ENCODE results near the gene C12orf57. TPM values are rescaled to one million over a fixed set of nuclear protein-coding genes. Genes with fewer than 3 reads are reported as not detected.

C12orf57 gene
- polyA plus RNA-seq, 3 donors = 131 to 205 (median 154) TPM

DNA sequence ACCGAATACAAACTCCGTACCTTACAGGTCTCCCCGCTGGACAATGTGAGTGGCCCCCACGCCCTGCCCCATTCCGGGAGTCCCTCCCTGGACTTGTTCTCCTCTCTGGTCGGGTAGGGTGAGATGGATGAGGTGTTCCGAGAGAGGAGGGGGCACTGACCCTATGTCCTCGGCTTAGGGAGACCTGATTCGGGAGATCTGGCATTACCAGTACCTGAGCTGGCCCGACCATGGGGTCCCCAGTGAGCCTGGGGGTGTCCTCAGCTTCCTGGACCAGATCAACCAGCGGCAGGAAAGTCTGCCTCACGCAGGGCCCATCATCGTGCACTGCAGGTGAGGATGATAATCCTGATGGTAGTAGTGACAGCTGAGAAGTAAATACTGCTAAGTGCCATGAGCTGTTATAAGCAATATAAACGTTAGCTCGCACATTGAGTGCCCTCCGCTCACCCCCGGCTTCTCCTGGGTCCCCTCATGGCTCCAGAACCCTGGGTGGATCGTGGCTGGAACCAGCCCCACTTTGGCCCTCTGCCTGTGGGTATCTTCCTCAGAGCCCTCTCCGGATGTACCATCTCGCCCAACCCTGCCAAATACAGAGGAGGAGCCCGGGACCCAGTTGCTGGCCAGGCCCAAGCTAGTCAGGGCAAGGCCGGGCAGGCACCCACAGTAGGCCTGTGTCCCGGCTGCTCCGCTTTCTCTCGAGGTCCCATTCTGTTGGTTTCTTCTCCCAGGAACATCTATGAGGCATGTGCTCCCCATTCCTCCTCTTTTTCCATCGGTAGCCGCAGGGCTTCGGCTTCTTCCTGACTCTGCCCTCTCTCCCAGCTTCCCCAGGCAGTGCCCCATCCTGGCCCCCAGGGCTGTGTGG is 14.2 kb downstream of the C12orf57 start:
- DNase-seq (ENCODE audit: extremely low read depth in 1 of 11, low read depth in 9 of 11, low spot score in 4 of 11) = no peak

DNA sequence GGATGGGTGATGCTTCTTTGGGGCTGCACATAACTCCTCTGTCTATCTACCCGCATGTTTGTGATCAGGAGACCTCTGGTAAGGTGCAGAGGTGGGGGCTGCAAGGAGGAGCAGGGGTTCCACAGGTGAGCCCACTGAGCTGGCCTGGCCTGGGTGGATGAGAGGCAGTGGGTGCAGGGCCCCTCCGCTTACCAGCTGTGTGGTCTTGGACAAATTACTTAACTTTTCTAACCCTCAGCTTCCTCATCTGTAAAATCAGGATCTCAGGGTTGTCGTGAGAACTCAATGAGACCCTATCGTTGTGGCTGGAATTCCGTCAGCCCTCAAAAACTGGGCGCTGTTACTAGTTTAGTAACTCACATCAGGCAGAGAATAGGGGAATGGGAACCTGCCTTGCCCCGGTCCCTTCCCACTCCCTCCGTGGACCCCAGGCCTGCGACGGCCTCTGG is 14.8 kb downstream of the C12orf57 start:
- no peak for DNase-seq (ENCODE audit: extremely low read depth in 1 of 11, low read depth in 9 of 11, low spot score in 4 of 11)

DNA sequence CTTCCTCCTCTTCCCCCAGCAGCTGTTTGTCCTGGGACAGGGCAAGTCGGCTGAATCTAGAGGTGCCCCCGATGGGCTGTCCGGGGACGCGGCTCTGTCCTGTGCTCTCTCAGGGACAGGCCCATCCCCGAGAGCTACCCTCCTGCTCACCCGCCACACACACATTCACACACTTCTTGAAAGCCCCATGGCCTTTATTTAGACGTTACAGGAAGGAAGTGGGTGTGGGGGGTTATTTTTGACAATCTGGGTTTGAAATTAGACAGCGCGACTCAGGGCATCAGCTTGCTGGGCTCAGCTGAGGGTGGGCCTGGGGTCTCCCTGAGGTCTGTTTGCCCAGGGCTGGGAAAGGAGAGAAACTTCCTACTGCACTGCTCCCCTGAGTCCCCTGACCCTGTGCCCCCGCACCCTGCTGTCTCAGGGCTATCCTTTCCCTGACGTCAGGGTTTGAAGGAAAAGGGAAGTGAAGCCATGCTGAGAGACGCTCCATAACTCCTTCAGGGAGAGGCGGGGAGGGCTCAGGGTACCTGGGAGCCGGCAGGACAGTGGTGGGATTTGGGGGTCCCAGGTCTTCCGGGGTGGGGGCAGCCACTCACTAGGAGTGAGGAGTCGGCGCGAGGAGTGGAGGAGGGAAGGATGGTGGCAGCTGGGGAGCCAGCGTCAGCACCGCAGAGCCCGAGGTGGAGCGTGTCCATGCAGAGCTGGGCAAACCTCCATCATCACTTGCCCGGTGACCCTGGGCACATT is 15.4 kb downstream of the C12orf57 start:
- DNase-seq (ENCODE audit: extremely low read depth in 1 of 11, low read depth in 9 of 11, low spot score in 4 of 11) = no peak

DNA sequence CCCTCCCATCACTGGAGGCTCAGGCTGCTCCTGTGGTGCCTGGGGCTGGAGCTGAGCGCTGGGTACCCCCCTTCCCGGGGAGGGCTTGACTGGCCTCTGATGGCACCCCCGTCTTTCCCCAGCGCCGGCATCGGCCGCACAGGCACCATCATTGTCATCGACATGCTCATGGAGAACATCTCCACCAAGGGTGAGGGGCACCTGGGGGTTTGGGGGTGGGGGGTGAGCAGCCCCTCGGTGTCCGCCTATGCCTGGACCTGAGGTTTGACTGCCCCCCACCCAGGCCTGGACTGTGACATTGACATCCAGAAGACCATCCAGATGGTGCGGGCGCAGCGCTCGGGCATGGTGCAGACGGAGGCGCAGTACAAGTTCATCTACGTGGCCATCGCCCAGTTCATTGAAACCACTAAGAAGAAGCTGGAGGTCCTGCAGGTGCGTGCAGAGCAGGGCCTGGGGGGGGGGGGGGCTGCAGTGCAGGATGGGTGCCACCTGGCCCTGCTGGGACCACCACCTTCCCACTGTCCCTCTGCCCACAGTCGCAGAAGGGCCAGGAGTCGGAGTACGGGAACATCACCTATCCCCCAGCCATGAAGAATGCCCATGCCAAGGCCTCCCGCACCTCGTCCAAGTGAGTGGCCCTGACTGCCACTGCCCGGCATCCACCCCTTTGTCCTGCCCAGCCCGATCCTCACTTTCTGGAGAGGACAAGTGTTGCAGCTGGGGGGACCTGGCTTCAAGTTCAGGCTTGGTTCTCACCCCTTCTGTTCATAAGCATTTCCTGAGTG is 16.2 kb downstream of the C12orf57 start:
- DNase-seq (ENCODE audit: extremely low read depth in 1 of 11, low read depth in 9 of 11, low spot score in 4 of 11) = no peak

DNA sequence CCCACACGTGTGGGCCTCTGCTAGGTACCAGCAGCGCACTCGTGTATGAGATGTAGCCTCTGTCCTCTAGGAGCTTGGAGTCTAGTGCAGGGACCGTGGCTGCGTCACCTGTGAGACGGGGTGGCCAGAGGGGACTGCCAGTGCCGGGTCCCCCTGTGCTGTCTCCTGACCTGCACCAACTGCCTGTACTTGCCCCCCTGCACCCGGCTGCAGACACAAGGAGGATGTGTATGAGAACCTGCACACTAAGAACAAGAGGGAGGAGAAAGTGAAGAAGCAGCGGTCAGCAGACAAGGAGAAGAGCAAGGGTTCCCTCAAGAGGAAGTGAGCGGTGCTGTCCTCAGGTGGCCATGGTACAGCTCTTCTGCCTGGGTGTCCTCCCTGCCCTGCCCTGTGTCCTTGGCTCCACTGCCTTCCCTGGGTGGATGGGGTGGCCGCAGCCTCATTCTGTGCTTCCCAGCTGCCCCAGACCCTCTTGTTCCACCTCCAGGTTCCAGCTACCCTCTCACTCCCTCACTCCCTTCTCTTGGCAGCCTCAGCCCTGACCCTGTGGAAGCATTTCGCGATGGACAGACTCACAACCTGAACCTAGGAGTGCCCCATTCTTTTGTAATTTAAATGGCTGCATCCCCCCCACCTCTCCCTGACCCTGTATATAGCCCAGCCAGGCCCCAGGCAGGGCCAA is 16.9 kb downstream of the C12orf57 start:
- DNase-seq (ENCODE audit: extremely low read depth in 1 of 11, low read depth in 9 of 11, low spot score in 4 of 11) = no peak

DNA sequence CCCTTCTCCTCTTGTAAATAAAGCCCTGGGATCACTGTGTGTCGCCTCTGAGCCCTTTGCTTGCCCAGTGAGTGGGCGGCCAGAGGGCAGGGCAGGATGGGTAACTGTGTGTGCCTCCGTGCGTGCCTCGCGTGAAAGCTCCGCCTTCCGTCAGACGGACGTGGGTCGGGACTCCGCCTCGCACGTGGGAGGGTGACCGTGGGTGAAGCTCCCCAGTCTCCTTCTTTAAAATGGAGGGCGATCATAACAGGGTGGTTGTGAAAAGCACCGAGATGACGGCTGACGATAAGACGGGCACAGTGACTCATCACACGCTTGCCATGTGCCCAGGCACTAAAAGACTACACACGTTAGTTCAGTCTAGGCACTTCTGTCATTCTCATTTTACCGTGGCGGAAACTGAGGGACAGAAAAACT is 17.5 kb downstream of the C12orf57 start:
- DNase-seq (ENCODE audit: extremely low read depth in 1 of 11, low read depth in 9 of 11, low spot score in 4 of 11) = no peak

DNA sequence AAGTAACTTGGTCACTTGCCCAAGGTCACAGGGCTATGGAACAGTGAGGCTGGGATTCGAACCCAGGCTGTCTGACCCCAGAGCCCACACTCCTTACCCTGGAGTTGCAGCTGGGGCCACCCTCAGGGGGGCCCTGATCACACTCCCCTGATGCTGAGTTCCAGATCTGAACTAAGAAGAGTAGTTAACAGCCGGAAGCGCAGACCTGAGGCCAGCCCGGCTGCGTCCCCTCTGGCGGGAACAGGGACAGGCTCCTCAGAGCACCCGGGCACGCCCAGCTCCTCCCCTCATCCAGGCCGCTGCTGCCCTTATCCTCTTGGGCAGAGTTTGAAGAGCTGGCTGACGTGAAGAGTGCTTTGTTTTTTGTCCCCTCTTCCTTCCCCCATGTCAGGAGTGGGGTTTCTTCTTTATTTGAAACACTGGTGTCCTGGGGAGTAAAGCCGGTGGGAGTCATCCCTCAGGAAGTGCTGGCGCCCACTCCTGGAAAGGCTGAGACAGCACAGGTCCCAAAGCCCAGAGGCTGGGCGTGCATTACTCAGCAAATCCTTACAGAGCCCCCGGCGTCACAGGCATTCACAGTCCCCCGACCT is 18.0 kb downstream of the C12orf57 start:
- DNase-seq (ENCODE audit: extremely low read depth in 1 of 11, low read depth in 9 of 11, low spot score in 4 of 11) = peak in 2 of 11 donors; percentile 56 to 65

DNA sequence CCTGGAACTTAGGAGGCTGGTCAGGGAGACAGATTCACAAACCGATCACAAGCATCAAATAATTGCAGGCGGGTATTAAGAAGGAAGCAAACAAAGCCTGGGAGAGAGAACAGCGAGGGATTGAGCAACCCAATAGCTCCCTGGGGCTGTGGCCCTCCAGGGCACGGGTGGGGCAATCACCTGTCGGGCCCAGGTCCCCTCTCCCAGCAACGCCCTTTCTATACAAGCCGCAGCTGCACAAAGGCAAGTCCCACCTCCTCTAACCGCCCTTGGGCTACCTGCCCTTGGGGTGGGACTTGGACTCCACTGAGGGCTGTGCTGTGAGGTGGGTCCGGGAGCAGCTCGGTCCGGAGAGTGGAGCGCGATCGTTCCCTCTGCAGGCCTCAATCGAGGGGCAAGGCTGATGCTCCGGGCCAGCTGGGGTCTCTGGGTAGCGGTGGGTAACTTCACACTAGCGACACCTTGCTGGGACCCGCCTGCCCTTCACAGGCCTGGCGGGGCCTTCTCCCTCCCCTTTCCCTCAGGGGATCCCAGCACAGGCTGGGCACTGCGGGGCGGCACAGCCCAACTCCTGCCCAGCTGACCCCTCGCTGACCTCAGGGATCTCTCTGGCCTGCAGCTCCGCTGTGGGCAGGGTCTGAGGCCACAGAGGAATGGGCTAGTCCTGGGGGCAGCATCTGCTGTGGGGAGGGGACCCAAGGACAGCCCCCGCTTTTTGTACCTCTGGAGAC is 18.6 kb downstream of the C12orf57 start:
- DNase-seq (ENCODE audit: extremely low read depth in 1 of 11, low read depth in 9 of 11, low spot score in 4 of 11) = no peak

DNA sequence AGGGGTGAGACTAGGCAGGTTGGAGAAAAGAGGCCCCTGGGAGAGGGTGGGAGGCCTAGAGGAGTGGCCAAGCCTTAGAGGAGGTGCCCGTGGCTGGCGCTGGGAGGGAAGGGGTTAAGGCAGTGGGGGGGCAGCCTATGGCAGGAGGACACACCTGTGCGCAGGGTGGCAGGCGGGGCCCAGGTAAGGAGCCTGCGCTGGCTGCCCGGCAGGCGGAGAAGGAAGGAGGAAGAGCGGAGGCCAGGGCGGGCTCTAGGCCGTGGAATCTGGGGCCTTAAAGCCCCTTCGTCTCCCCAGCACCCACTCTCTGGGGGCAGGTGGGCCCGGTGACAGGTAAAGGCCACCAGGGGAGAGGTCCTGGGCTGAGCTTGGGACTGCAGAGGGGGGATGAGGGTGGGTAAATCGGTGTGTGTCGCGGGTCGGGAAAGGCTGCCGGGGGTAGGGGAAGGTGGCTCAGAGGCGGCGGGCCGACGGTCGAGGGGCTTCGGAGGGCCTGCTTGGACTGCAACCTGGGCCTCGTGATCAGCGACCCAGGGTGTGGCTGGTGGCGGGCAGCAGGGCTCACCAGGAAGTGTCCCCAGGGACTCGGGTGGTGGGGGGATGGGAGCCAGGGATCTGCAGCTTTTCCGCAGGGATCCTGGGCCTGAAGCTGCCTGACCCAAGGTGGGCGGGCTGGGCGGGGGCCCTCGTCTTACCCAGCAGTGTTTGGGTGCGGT is 19.4 kb downstream of the C12orf57 start:
- peak in 3 of 11 donors; percentile 42 to 57 (median 55) for DNase-seq (ENCODE audit: extremely low read depth in 1 of 11, low read depth in 9 of 11, low spot score in 4 of 11)

DNA sequence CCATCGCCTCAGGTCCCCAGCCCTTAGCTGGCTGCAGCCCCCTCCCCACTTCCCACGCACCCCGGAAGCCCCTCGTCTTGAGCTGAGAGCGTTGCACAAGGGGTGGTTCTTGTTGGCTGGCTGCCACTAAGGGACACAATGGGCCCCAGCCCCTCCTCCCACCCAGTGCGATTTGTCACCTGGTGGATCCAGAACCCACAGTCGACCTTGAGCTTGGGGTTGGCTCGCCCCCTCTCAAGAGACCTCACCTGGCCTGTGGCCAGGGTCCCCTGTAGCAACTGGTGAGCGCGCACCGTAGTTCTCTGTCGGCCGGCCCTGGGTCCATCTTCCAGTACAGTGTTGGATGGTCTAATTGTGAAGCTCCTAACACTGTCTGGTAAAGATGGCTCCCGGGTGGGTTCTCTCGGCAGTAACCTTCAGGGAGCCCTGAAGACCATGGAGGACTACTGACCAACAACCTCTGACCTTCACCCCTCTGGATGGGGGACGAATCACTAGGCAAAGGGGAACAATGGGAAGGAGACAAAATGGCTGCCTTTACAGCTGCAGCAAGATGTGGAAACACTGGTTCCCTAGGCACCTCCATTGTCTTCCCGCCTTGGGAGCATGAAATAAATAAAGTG is 20.1 kb downstream of the C12orf57 start:
- DNase-seq (ENCODE audit: extremely low read depth in 1 of 11, low read depth in 9 of 11, low spot score in 4 of 11) = no peak

DNA sequence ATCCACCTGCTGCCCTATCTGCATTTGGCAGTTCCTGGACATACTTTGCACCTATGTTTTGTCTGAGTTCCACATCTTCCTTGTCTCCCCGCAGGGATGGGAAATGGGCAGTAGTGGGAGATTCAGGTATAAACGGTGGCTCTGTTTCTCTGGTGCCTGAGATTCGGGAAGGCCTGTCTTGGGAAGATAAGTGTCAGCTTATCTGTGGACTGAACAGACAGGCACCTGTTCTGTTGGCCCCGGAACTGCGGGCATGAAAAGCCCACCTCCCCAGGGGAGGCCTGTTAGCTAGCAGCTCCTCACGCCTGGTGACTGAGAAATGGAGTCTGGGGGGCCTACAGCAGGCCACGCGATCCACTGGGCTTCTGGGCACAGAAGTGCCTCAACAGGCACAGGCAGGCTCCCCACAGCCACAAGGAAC is 20.8 kb downstream of the C12orf57 start:
- no peak for DNase-seq (ENCODE audit: extremely low read depth in 1 of 11, low read depth in 9 of 11, low spot score in 4 of 11)

DNA sequence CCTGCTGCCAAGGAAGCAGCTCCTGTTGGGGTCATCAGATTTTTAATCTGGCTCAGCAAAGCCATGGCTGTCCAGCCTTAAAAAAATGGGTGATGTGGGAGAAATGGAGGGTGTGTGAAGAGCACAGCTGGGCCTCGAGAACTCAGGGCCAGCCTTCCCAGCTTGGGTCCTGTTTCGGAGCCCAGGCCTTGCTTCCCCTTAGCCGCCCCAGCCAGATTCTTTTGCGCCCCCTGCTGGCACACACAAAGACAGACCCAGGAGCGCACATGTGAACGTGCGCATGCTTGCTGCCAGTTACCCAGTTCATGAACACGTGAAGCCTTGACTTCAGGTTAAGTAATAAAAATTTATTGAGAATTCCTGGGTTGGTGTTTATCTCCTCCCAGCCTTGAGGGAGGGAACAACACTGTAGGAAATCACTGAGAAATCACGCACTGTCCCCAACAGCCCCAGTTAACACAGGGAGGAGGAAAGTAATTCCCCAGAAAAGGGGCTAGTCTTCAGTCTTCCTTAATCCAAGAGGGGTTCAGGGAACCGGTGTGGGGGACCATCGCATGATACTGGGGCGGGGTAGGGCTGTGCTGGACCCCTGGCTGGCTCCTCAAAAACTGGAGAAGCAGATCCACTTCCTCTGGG is 21.3 kb downstream of the C12orf57 start:
- DNase-seq (ENCODE audit: extremely low read depth in 1 of 11, low read depth in 9 of 11, low spot score in 4 of 11) = peak in 9 of 11 donors; percentile 65 to 84 (median 80)

DNA sequence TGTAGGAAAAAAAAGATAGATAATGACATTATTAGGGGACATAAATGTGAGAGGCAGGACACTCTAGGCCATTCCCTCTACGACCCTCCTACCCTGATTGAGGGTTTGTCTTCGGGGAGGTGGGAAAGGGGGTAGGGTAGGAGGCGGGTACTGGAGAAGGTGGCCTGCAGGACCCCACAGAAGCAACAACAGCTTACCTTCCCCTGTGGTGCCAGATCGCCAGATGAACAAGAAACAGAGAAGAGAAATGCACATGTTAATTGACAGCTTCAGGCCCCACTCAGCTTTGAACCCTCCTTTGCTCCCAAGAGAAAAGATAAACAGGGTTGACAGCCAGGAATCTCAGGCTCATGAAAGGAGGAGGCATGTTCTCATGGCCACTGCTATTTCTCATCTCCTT is 21.9 kb downstream of the C12orf57 start:
- no peak for DNase-seq (ENCODE audit: extremely low read depth in 1 of 11, low read depth in 9 of 11, low spot score in 4 of 11)

DNA sequence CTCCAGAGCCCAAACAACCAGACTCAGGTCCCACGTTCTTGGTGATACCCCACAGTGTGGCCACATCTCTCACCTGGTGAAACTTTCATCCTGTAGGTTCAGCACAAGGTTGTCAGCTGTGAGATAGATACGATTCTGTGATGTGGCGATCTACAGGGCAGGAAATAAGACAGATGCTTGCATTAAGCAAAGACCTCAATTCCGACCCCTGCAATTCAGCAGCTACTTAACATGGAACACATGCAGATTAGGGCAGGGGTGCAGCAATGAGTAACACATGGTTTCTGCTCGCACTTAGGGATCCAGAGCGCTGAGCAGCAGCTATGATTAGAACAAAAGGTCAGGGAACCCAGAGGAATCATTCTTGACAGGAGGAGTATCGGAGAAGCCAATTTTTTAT is 22.5 kb downstream of the C12orf57 start:
- no peak for DNase-seq (ENCODE audit: extremely low read depth in 1 of 11, low read depth in 9 of 11, low spot score in 4 of 11)

DNA sequence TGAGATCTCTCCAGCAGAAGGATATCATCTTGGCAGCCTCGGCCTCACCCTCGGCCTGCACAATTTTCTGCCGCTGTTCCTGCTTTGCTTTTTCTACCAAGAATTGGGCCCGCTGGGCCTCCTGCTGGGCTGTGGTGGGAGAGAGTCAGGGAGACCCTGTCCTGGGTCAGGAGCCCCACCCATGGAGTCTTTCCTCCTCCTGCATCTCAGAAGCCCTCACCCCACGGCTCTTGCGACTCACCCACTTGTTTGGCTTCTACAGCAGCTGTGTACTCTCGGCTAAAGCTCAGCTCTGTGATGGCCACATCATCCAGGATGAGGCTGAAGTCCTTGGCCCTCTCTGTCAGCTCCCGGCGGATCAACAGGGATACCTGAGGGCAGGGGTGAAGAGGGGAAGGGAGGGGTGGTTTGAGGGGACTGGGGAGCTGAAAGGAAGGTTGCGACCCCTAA is 23.9 kb downstream of the C12orf57 start:
- DNase-seq (ENCODE audit: extremely low read depth in 1 of 11, low read depth in 9 of 11, low spot score in 4 of 11) = no peak

DNA sequence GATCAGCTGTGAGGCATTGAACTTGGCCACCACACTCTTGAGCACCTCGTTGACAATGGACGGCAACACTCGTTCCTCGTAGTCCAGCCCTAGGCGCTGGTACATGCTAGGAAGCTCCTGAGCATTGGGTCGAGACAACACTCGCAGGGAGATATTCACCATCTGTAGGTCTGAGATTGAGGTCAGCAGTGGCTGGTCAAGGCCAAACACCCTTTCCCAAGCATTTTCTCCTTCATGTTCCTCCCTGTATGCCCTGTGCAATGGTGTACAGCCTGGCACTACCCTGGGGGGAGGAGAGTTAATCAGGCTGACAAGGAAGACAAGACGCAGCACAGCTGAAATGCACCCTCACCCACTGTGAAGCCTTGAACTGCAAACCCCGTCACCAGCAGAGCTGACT is 24.6 kb downstream of the C12orf57 start:
- no peak for DNase-seq (ENCODE audit: extremely low read depth in 1 of 11, low read depth in 9 of 11, low spot score in 4 of 11)

All from renal cortex interstitium (tissue), 11 donors.